Mucosa of stomach (tissue), 1 donor: ENCODE measurements around the gene KRT83.
"Not testable (repeated sequence)": the region's sequence is repeated elsewhere in the genome, so short reads cannot be mapped to it uniquely, and the experiment has no call there.

Experiments used
- H3K27me3 ChIP-seq: one replicate; pipeline ENCODE4 v1.7.0; 2013; ENCODE audit warnings: mild to moderate bottlenecking, low read length; ENCODE audit not compliant: control insufficient read depth, insufficient read depth
- H3K36me3 ChIP-seq: one replicate; pipeline ENCODE4 v1.7.0; 2013; ENCODE audit warnings: low read length; ENCODE audit not compliant: control insufficient read depth, insufficient read depth
- H3K4me1 ChIP-seq: one replicate; pipeline ENCODE4 v1.7.0; 2013; ENCODE audit warnings: mild to moderate bottlenecking, low read length; ENCODE audit not compliant: control insufficient read depth, insufficient read depth
- H3K4me3 ChIP-seq: one replicate; pipeline ENCODE4 v1.7.0; 2013; ENCODE audit warnings: low read length
- H3K9ac ChIP-seq: one replicate; pipeline ENCODE4 v1.7.0; 2013; ENCODE audit warnings: mild to moderate bottlenecking, low read length, moderate library complexity
- H3K9me3 ChIP-seq: one replicate; pipeline ENCODE4 v1.7.0; 2013; ENCODE audit warnings: mild to moderate bottlenecking, low read length, moderate library complexity; ENCODE audit not compliant: control insufficient read depth
- donor health status: Pancreatic carcinoma.

Gene KRT83

DNA sequence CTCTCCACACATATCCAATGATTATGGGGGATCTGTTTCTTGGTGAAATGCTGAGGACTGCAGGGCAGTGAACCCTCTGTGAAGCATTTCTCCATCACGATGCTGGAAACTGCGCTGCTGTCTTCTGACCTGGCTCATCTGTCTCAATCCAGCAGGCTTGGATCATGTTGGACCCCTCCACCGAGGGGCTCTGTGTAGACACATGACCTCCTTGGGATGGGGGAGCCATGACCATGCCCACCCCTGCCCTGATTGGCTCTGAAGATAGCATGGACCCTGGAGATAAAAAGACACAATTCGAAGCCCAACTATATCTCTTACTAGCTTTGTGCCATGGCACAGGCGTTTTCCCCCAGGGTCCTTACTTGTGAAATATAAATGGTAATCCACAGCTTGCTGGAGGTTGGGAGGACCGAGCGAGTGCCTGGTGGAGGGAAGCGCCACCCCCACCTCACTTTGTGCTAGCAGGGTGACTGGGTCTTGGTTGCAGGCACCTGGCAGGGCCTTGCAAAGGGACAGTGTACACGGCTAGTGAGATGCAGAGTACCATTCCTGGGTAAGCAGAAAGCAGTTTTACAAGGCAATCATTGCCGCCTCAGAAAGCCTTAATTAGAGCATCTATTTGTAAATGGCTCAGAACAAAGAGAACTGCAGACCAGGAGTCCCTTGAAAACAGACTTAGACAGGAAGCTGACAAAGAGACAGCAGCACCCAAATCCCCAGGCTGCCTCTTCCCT lies 2.4 kb upstream of the KRT83 start:
- no peaks in the 10 kb centered on the region for H3K36me3 ChIP-seq
- peaks cover 8% of the 10 kb centered on the region for H3K4me1 ChIP-seq
- H3K27me3 ChIP-seq, result peaks cover 21% of the 10 kb centered on the region
- no peak overlapping the region for H3K9ac ChIP-seq
- no peaks in the 10 kb centered on the region for H3K9me3 ChIP-seq
- no peak overlapping the region for H3K4me3 ChIP-seq

DNA sequence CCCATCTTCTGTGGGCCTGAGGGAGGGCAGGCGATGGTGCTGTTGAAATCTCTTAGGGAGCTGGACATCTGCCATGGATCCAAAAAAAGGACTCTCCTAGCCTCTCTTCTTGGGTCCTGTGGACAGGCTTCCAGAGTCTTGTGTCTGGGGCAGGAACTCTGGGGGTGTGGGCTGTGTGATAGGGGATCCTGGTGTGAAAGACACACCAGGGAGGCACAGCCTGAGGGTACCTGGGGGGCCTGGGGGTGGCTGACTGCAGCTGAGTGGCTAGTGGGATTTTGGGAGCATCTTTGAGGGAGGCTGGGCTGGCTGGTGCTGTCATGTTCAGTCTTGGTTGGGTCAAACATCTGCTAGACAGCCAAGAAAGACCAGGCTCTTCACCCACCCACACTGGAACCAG lies 1.8 kb upstream of the KRT83 start:
- Histone ChIP-seq H3K4me1 (peaks cover 5% of the 10 kb centered on the region), H3K9ac (no peak overlapping the region), H3K9me3 (no peaks in the 10 kb centered on the region), H3K36me3 (no peaks in the 10 kb centered on the region), H3K4me3 (no peak overlapping the region), H3K27me3 (peaks cover 21% of the 10 kb centered on the region)

DNA sequence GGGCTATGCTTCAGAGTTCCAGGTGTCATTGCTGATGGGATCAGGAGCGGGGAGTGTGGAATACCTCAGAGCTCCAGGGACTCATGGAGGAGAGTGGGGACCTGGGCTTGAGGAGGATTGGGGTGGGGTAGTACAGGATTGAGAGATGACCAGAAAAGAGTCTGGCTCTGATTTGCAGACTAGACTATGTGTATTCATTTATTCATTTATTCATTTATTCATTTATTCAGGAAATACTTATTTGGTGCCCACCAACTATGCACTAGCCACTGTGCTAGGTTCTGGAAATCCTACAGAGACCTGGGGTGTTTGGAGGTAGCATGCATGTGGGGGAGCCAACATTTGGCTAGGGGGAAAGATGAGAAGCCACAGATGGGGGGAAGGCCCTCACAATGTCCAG lies 871 bp upstream of the KRT83 start:
- Histone ChIP-seq H3K9ac (no peak overlapping the region), H3K4me1 (no peaks in the 10 kb centered on the region), H3K4me3 (no peak overlapping the region), H3K9me3 (no peaks in the 10 kb centered on the region), H3K36me3 (no peaks in the 10 kb centered on the region), H3K27me3 (peaks cover 21% of the 10 kb centered on the region)

DNA sequence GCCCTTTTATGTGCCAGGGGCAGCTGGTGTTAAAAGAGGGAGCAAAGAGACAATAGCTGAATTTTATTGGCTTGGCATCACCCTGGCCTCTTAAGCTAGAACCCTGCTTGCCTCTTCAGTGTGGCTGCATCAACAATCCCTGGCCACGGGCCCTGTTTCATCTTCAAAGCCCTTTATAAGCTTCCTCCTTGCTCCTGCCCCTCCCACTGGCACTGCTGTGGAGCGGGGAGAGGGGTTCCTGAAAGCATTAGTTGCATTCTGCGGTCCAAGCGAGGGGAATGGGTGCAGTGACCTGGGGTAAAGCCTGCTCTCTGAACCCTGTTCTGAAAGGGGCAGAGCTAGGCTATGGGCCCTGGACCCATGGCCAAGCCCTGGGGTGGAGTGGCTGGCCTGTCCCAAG lies 220 bp upstream of the KRT83 start:
- H3K4me3 ChIP-seq, result no peak overlapping the region
- H3K36me3 ChIP-seq, result no peaks in the 10 kb centered on the region
- H3K9ac ChIP-seq, result no peak overlapping the region
- H3K4me1 ChIP-seq, result no peaks in the 10 kb centered on the region
- H3K9me3 ChIP-seq, result no peaks in the 10 kb centered on the region
- peaks cover 21% of the 10 kb centered on the region for H3K27me3 ChIP-seq

DNA sequence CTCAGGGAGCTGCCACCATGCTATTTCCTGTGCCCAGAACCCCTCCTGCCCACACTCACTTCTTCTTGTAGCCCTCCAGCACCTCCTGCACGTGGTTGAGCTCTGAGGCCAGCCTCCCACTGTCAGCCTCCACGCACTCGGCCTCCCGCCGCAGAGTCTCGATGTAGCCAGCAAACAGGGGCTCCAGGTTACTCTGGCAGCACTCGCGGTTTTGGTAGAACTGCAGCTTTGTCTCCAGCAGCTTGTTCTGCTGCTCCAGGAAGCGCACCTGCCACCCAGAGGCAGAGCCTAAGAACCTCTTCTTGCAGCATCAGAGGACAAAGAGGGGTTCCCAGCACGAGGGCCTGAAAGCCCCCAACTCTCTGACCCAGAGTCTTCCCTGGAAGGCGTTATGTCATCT lies 2.1 kb downstream of the KRT83 start:
- Histone ChIP-seq H3K4me1 (no peaks in the 10 kb centered on the region), H3K4me3 (no peak overlapping the region), H3K36me3 (no peaks in the 10 kb centered on the region), H3K9me3 (no peaks in the 10 kb centered on the region), H3K9ac (no peak overlapping the region), H3K27me3 (peaks cover 21% of the 10 kb centered on the region)

DNA sequence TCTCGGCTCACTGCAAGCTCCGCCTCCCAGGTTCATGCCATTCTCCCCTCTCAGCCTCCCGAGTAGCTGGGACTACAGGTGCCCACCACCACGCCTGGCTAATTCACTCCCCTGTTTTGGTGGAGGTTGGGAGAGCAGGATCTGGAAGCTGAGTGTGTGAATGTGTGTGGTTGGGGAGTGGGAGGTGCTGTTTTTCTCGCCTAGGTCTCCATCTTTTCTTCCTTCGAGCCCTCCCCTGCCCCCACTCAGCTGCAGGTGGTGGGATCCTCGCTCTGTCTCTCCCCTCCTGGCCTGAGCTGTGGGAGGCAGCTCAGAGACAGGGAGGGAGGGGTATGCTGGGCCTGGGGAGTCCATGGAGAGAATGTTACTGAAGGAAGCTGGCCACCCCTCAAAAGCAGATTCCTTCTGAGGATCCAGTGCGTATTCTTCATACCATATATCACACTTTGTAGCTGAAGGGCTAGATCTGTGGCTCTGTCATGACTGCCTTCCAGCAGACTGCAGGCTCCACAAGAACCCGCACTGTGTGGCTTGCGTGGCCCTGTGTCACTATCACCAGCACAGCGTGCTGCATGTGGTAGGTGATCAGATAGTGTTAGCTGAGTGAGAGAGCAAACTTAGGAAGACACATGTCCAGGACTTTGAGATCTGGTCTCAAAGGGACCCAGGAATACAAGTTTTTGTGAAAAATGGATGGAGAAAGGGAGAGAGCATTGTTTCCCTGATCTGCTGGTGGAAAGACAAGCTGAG lies 2.8 kb downstream of the KRT83 start:
- Histone ChIP-seq H3K4me3 (no peak overlapping the region), H3K9me3 (no peaks in the 10 kb centered on the region), H3K9ac (no peak overlapping the region), H3K36me3 (no peaks in the 10 kb centered on the region), H3K4me1 (no peaks in the 10 kb centered on the region), H3K27me3 (peaks cover 24% of the 10 kb centered on the region)

DNA sequence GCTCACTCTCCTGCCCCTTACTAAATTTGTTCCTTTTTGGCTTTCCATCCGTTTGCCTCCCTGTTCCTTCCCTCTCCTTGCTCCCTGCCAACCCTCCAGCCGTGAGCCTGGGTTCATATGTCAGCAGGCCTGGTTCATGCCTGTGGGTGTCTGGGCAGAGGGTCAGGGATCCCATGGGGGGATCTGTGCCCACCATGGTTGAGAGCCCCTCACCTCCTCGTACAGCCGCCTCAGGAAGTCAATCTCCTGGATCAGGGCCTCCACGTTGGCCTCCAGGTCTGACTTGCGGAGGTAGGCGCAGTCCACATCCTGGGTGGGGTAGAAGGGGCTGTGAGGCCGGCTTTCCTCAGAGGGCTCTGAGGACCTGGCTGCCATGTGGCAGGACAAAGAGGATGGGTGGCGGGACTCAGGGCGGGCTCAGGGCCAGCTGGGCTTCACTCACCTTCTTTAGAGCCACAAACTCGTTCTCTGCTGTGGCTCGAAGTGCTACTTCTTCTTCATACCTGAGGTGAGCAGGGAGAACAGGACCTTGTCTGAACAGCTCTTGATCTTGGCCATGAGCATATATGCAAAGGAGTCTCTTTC lies 3.6 kb downstream of the KRT83 start:
- H3K4me3 ChIP-seq, result no peak overlapping the region
- H3K9me3 ChIP-seq, result no peaks in the 10 kb centered on the region
- no peak overlapping the region for H3K9ac ChIP-seq
- peaks cover 23% of the 10 kb centered on the region for H3K27me3 ChIP-seq
- no peaks in the 10 kb centered on the region for H3K36me3 ChIP-seq
- no peaks in the 10 kb centered on the region for H3K4me1 ChIP-seq

DNA sequence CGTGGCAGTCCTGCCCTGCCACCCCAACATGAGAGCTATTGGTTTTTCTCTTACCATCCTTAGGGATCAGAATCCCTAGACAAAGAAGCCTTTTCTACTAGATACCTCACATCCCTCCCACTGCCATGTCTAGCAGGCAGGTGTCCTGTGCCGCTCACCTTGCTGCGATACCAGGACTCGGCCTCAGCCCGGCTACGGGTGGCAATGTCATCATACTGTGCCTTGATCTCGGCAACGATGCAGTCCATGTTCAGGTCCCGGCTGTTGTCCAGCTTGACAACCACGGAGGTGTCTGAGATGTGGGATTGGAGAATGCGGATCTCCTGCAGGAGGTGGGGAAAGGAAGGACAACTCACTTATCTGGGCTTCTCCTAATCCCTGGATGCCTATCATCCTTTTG lies 4.5 kb downstream of the KRT83 start:
- Histone ChIP-seq H3K9me3 (no peaks in the 10 kb centered on the region), H3K4me3 (no peak overlapping the region), H3K9ac (no peak overlapping the region), H3K4me1 (no peaks in the 10 kb centered on the region), H3K36me3 (no peaks in the 10 kb centered on the region), H3K27me3 (peaks cover 17% of the 10 kb centered on the region)

DNA sequence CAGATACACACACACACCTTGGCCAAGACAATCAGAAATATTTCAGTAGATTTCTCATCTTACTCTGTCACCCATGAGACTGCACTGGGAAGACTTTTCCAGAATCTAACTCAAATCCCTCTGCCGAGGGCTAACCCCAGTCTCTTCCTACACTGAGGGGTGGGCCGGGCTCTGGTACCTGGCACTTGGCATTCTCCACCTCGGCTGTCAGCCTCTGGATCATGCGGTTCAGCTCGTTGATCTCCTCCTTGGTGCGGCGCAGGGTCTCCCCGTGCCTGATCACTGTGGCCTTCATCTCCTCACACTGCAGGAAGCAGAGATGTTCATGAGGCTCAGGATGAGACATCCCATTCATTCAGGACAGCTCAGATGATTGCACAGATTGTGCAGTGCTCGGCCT lies 4.9 kb downstream of the KRT83 start:
- Histone ChIP-seq H3K4me1 (no peaks in the 10 kb centered on the region), H3K27me3 (peaks cover 15% of the 10 kb centered on the region), H3K36me3 (no peaks in the 10 kb centered on the region), H3K9ac (no peak overlapping the region), H3K4me3 (no peak overlapping the region), H3K9me3 (no peaks in the 10 kb centered on the region)

DNA sequence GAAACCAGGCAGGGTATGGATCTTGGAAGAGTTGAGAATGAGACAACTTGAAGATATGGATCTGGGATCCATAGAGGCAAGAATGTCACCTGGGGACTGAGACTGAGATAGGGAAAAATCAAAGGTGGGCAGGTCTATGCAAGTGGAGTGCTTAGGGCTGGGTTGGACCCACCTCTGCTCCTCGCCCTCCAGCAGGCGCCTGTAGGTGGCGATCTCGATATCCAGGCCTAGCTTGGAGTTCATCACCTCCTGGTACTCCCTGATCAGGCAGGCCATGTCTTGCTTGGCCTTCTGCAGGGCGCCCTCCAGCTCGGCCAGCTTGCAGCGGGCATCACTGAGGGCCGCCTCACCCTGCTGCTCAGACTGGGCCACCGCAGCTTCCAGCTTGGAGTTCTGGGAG lies 5.5 kb downstream of the KRT83 start:
- not testable (repeated sequence) for H3K36me3 ChIP-seq, H3K9me3 ChIP-seq, H3K4me3 ChIP-seq, H3K4me1 ChIP-seq, H3K9ac ChIP-seq
- H3K27me3 ChIP-seq, result peaks cover 15% of the 10 kb centered on the region

DNA sequence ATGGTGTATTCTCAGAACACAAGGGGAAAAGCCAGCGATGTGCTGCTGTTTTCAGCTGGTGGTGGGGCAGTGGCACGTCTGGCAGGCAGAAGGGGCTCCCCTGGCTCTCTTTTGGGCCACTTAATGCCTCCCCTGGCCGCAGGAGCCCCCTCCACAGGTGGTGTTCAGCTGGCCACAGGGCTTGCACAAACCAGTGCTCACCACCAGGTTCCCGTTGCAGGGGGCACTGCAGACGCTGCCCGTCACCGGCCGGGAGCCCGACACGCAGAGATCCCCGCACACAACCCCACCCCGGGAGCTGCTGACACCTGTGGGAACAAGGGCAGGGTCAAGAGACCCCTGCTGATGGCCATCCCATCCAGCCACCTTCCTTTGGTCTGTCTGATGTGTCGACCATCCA lies 6.7 kb downstream of the KRT83 start:
- Histone ChIP-seq H3K9ac (no peak overlapping the region), H3K9me3 (no peaks in the 10 kb centered on the region), H3K4me3 (no peak overlapping the region), H3K4me1 (no peaks in the 10 kb centered on the region), H3K27me3 (peaks cover 20% of the 10 kb centered on the region), H3K36me3 (no peaks in the 10 kb centered on the region)

DNA sequence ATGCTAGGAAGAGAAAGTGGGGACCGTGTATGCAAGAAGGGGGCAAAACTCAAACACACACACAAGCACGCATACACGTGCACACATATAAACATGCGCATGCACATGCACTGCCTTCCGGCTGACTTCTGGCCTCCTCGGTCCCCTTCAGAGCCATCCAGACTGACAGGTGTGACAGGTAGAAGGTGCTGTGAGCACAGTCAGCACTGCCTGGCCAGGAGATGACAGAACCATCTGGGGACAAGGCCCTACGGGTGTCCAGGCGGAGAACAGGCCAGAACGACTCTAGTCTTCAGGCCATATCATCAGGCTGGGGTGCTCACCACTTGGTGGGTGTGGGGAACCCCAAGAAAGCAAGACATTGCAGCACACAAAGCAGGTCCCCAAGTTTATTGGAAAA lies 7.3 kb downstream of the KRT83 start:
- H3K9ac ChIP-seq, result no peak overlapping the region
- peaks cover 22% of the 10 kb centered on the region for H3K27me3 ChIP-seq
- no peak overlapping the region for H3K4me3 ChIP-seq
- H3K36me3 ChIP-seq, result no peaks in the 10 kb centered on the region
- no peaks in the 10 kb centered on the region for H3K9me3 ChIP-seq
- peaks cover 3% of the 10 kb centered on the region for H3K4me1 ChIP-seq
